ENCODE measurements around the gene CAV3. TPM values are rescaled to one million over a fixed set of nuclear protein-coding genes. Genes with fewer than 3 reads are reported as not detected.

The CAV3 gene
- total and polyA plus RNA-seq, 10 of the 15 experiments (the other 5 are each of a cell fraction or from before 2014, with no cell fraction given): not detected

DNA sequence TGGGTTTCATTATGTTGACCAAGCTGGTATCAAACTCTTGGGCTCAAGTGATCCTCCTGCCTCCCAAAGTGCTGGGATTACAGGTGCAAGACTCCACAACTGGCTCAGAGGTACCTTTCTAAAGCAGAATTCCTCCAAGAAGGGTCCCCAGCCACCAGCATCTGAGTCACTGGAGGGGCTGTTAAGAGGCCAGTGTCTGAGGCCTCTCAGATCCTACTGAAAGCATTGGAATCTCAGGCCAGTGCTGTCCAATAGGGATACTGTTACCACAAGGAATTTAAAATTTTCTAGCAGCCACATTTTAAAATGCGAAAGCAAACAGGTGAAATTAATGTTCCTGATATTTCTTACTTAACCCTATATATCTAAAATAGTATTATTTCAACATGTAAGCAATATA is 1.3 kb downstream of the CAV3 start (continued):
- TF ChIP-seq, protein P1, sequence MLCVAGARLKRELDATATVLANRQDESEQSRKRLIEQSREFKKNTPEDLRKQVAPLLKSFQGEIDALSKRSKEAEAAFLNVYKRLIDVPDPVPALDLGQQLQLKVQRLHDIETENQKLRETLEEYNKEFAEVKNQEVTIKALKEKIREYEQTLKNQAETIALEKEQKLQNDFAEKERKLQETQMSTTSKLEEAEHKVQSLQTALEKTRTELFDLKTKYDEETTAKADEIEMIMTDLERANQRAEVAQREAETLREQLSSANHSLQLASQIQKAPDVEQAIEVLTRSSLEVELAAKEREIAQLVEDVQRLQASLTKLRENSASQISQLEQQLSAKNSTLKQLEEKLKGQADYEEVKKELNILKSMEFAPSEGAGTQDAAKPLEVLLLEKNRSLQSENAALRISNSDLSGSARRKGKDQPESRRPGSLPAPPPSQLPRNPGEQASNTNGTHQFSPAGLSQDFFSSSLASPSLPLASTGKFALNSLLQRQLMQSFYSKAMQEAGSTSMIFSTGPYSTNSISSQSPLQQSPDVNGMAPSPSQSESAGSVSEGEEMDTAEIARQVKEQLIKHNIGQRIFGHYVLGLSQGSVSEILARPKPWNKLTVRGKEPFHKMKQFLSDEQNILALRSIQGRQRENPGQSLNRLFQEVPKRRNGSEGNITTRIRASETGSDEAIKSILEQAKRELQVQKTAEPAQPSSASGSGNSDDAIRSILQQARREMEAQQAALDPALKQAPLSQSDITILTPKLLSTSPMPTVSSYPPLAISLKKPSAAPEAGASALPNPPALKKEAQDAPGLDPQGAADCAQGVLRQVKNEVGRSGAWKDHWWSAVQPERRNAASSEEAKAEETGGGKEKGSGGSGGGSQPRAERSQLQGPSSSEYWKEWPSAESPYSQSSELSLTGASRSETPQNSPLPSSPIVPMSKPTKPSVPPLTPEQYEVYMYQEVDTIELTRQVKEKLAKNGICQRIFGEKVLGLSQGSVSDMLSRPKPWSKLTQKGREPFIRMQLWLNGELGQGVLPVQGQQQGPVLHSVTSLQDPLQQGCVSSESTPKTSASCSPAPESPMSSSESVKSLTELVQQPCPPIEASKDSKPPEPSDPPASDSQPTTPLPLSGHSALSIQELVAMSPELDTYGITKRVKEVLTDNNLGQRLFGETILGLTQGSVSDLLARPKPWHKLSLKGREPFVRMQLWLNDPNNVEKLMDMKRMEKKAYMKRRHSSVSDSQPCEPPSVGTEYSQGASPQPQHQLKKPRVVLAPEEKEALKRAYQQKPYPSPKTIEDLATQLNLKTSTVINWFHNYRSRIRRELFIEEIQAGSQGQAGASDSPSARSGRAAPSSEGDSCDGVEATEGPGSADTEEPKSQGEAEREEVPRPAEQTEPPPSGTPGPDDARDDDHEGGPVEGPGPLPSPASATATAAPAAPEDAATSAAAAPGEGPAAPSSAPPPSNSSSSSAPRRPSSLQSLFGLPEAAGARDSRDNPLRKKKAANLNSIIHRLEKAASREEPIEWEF (IDR thresholded peaks at IDR 0.05; ENCODE audit: insufficient replicate concordance, low read depth, low read length): no peak
- TF ChIP-seq MEF2A (IDR thresholded peaks at IDR 0.05; ENCODE audit: insufficient read depth, low read depth, low read length): no peak
- no peak for TF ChIP-seq STAT3 (IDR thresholded peaks at IDR 0.05; ENCODE audit: low read depth, low read length)
- no peak for TF ChIP-seq BCL11A (IDR thresholded peaks at IDR 0.05; ENCODE audit: low read depth, low read length)
- TF ChIP-seq SIN3A (IDR thresholded peaks at IDR 0.05; ENCODE audit: low read depth, low read length): no peak
- no peak for TF ChIP-seq IRF5 (IDR thresholded peaks at IDR 0.05; ENCODE audit: borderline replicate concordance)
- TF ChIP-seq ASH2L (IDR thresholded peaks at IDR 0.05; ENCODE audit: borderline replicate concordance, low read depth): no peak
- TF ChIP-seq, protein P2, sequence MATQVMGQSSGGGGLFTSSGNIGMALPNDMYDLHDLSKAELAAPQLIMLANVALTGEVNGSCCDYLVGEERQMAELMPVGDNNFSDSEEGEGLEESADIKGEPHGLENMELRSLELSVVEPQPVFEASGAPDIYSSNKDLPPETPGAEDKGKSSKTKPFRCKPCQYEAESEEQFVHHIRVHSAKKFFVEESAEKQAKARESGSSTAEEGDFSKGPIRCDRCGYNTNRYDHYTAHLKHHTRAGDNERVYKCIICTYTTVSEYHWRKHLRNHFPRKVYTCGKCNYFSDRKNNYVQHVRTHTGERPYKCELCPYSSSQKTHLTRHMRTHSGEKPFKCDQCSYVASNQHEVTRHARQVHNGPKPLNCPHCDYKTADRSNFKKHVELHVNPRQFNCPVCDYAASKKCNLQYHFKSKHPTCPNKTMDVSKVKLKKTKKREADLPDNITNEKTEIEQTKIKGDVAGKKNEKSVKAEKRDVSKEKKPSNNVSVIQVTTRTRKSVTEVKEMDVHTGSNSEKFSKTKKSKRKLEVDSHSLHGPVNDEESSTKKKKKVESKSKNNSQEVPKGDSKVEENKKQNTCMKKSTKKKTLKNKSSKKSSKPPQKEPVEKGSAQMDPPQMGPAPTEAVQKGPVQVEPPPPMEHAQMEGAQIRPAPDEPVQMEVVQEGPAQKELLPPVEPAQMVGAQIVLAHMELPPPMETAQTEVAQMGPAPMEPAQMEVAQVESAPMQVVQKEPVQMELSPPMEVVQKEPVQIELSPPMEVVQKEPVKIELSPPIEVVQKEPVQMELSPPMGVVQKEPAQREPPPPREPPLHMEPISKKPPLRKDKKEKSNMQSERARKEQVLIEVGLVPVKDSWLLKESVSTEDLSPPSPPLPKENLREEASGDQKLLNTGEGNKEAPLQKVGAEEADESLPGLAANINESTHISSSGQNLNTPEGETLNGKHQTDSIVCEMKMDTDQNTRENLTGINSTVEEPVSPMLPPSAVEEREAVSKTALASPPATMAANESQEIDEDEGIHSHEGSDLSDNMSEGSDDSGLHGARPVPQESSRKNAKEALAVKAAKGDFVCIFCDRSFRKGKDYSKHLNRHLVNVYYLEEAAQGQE (IDR thresholded peaks at IDR 0.05; ENCODE audit: low read depth, low read length): no peak
- no peak for TF ChIP-seq JUND (IDR thresholded peaks at IDR 0.05; ENCODE audit: low read depth, low read length)
- no peak for TF ChIP-seq NR2C1 (IDR thresholded peaks at IDR 0.05)
